BJ (cell line): ENCODE measurements around the gene ASB15. TPM values are rescaled to one million over a fixed set of nuclear protein-coding genes. Genes with fewer than 3 reads are reported as not detected.

Source experiments
- CTCF ChIA-PET: fragments of 350-600 bp; formaldehyde crosslinking; extraction: SDS; loops from one replicate; lab custom pipeline; 2021; ENCODE audit warnings: antibody characterized with exemption, inconsistent platforms; lab: Yijun Ruan, JAX
- POLR2A ChIA-PET: fragments of 300-600 bp; sonication (Branson Sonifier 250); formaldehyde crosslinking; extraction: SDS; loops from one replicate; lab custom pipeline; 2021; ENCODE audit warnings: antibody characterized with exemption; lab: Charles Lee
- DNase-seq: peaks from one replicate; pipeline ENCODE4 v3.0.0-alpha.2; 2011; ENCODE audit warnings: low read depth
- H3K27me3 ChIP-seq: 2 replicates; pipeline ENCODE4 v1.6.0; 2011; ENCODE audit warnings: low read length; ENCODE audit not compliant: control insufficient read depth, insufficient read depth
- H3K36me3 ChIP-seq: 2 replicates; pipeline ENCODE4 v1.5.1; 2011; ENCODE audit warnings: low read length; ENCODE audit not compliant: control insufficient read depth, insufficient read depth
- H3K4me3 ChIP-seq: 2 replicates; pipeline ENCODE4 v1.5.1; 2011; ENCODE audit warnings: low read depth, mild to moderate bottlenecking, control low read depth, low read length
- polyA plus RNA-seq: library from polyadenylated mRNA; depleted of rRNA; stranded (reverse); fragments of >200 nt; gene quantifications from 2 replicates; pipeline ENCODE4 v1.2.3, GENCODE V29; 2011
- TF ChIP-seq, protein P1 (sequence below): IDR thresholded peaks from 2 replicates; pipeline ENCODE4 v1.5.1; 2011; ENCODE audit warnings: low read depth, mild to moderate bottlenecking, control low read depth, inconsistent platforms, low read length, moderate library complexity; ENCODE audit not compliant: insufficient read depth

The ASB15 gene
- polyA plus RNA-seq, 1 experiment, result not detected

DNA sequence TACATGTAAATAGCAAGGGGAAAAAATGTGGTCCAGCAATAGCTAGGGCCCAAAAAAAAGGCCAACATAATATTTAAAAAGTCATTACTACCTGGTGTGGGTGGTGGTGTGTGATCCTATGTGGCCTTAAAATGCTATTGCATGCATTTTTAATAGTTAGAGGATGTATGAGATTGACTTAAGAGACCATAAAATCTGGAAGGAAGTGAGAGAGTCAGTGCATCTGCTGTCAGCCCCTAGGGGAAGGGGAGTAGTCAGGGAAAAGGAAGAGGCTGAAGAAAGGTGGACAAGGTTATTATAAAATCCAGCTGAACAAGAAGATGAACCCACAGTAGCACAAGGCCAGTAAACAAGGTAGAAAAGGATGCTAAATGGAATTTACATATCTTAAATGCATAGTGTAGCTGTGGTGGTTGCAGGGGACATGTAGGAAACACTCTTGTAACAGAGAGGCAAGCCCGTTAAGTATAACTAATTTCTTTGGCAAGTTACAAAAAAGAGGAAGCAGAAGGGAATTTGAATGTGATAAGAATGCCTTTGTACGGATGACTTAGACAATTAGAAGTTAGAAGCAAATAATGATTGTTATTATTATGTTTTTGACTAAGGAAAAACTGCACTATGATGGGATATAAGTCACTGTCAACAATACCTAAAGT, 32.1 kb upstream of the ASB15 start:
- no peak for DNase-seq
- TF ChIP-seq, protein P1, sequence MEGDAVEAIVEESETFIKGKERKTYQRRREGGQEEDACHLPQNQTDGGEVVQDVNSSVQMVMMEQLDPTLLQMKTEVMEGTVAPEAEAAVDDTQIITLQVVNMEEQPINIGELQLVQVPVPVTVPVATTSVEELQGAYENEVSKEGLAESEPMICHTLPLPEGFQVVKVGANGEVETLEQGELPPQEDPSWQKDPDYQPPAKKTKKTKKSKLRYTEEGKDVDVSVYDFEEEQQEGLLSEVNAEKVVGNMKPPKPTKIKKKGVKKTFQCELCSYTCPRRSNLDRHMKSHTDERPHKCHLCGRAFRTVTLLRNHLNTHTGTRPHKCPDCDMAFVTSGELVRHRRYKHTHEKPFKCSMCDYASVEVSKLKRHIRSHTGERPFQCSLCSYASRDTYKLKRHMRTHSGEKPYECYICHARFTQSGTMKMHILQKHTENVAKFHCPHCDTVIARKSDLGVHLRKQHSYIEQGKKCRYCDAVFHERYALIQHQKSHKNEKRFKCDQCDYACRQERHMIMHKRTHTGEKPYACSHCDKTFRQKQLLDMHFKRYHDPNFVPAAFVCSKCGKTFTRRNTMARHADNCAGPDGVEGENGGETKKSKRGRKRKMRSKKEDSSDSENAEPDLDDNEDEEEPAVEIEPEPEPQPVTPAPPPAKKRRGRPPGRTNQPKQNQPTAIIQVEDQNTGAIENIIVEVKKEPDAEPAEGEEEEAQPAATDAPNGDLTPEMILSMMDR, result no peak
- Histone ChIP-seq H3K36me3 (no peaks in the 10 kb centered on the region), H3K4me3 (no peak overlapping the region), H3K27me3 (no peaks in the 10 kb centered on the region)
- ChIA-PET CTCF (interaction anchor here (0.9 to 1.7 kb wide), 2 partner anchors 11 to 76 kb away, joined by 3 read pairs; no protein-coding TSS in a partner anchor), POLR2A (interaction anchor here (0.6 kb wide), 1 partner anchor 11 kb away, joined by 3 read pairs; no protein-coding TSS in a partner anchor)

DNA sequence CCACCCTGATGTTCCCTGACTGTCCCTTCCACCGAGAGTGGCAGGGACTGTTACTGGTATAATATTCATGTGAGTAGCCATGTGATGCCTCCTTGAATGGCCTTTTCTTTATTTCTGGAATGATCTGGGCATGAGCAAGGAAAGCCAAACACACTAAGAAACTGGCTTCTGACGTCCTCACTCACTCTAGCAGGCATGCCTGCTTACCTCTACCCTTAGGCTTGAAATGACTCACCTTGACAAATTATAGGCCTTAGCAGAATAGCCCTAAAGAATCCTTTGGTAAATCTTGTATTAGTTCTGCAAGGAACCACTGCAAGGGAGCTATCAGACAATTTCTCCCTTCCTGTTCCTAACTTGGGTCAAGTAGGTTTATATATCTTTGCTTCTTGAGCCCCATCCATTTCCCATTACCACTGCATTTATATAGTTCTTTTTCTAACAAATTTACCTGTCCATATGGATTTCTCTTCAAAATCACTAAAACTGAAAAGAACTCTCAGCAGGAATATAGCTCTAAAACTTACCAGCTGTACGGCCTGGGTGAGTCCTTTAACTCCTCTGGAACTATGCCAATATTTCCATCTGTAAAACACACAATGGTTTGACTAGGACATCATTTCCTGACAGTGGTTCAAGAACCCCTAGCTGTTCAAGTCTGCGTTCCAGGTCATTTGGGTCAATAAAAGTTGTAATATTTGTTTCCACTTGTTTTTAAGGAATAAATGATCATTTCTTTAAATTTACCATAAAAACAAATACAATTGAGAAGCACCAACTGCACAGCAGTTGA, 31.0 kb upstream of the ASB15 start:
- Histone ChIP-seq H3K27me3 (no peaks in the 10 kb centered on the region), H3K36me3 (no peaks in the 10 kb centered on the region), H3K4me3 (no peak overlapping the region)
- ChIA-PET POLR2A (no interaction called here), CTCF (interaction anchor here (1.7 kb wide), 1 partner anchor 10 kb away, joined by 3 read pairs; no protein-coding TSS in a partner anchor)
- DNase-seq, result no peak
- TF ChIP-seq, protein P1, result no peak

DNA sequence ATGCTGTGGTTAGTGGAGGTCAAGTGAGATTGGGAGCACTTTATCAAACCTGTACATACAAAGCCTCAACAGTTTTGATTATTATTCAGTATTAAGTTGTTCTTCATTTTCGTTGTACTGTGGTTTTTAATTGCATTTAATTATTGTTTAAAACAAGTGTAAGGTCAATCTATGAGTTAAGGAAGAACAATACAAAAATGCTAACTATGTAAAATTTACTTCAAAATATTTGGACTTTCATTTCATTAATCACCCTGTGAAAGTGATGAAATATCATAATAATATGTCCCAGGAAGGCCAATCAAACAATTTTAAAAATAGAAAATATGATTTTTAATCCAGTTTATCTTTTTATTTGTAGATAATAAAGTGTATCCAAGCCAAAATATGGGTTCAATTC, 30.4 kb upstream of the ASB15 start:
- TF ChIP-seq, protein P1, result no peak
- DNase-seq, result no peak
- H3K4me3 ChIP-seq, result no peak overlapping the region
- no peaks in the 10 kb centered on the region for H3K36me3 ChIP-seq
- H3K27me3 ChIP-seq, result no peaks in the 10 kb centered on the region
- ChIA-PET CTCF (interaction anchor here (1.7 kb wide), 1 partner anchor 10 kb away, joined by 3 read pairs; no protein-coding TSS in a partner anchor), POLR2A (no interaction called here)

DNA sequence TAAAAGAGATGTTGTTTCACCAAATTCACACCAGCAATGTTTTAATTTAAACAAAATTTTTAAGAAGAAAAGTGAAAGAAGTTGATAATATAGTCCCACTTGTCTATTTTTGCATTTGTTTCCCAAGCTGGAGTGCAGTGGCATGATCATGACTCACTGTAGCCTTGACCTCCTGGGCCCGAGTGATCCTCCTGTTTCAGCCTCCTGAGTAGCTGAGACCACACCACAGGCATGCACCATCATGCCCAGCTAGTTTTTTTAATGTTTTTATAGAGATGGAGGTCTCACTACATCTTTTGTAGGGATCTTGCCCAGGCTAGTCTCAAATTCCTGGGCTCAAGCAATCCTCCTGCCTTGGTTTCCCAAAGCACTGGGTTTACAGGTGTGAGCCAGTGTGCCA, 29.9 kb upstream of the ASB15 start:
- H3K27me3 ChIP-seq, result no peaks in the 10 kb centered on the region
- CTCF ChIA-PET, result no interaction called here
- POLR2A ChIA-PET, result no interaction called here
- DNase-seq, result no peak
- H3K4me3 ChIP-seq, result no peak overlapping the region
- H3K36me3 ChIP-seq, result no peaks in the 10 kb centered on the region
- TF ChIP-seq, protein P1, result no peak

DNA sequence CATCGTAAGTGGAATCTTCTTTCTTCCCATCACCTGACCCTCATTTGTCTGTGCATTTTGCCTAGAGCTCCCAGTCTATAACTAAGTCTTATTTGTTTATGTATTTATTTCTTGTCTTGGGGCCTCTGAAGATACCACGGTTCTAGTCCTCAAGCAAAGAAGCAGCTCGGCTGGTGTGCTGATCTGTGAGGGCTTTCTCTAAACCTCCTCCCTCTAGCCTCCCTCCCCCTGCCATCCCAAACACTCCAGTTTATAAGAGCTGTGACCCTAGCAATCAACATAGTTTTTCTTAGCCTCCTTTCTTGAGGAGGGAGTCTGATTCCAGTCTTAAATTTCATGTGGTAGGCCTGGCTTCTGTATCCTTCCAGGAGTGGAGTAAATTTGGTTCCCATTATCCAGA, 28.3 kb upstream of the ASB15 start:
- ChIA-PET CTCF (no interaction called here), POLR2A (no interaction called here)
- H3K36me3 ChIP-seq, result no peaks in the 10 kb centered on the region
- no peak for DNase-seq
- H3K27me3 ChIP-seq, result no peaks in the 10 kb centered on the region
- TF ChIP-seq, protein P1, result no peak
- no peak overlapping the region for H3K4me3 ChIP-seq
